ENCODE data around the gene RNF148. TPM values are rescaled to one million over a fixed set of nuclear protein-coding genes. Genes with fewer than 3 reads are reported as not detected.

Gene RNF148
- total and polyA plus RNA-seq, 2 of the 8 experiments (the other 6 are each of a cell fraction or from before 2014, with no cell fraction given): 0.27 to 0.45 TPM

DNA sequence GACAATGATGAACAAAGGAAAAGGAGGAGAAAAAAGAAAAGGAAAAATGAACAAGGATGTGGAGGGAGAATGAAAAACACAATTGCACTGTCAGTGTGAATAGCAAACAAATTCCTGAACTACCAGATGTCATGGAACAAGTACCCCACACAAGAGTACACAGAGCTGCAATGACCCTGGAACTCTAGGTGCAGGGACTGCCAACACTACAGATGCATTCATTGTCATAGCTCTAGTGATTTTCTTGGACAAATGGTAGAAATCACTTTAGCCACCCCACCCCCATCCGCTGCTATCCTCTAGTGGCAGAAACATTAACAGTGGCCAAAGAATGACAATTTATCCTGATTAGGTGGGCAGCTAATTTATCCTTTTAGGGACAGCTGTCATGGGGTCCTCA is 6.9 kb downstream of the RNF148 start (continued):
- TF ChIP-seq, protein P1, sequence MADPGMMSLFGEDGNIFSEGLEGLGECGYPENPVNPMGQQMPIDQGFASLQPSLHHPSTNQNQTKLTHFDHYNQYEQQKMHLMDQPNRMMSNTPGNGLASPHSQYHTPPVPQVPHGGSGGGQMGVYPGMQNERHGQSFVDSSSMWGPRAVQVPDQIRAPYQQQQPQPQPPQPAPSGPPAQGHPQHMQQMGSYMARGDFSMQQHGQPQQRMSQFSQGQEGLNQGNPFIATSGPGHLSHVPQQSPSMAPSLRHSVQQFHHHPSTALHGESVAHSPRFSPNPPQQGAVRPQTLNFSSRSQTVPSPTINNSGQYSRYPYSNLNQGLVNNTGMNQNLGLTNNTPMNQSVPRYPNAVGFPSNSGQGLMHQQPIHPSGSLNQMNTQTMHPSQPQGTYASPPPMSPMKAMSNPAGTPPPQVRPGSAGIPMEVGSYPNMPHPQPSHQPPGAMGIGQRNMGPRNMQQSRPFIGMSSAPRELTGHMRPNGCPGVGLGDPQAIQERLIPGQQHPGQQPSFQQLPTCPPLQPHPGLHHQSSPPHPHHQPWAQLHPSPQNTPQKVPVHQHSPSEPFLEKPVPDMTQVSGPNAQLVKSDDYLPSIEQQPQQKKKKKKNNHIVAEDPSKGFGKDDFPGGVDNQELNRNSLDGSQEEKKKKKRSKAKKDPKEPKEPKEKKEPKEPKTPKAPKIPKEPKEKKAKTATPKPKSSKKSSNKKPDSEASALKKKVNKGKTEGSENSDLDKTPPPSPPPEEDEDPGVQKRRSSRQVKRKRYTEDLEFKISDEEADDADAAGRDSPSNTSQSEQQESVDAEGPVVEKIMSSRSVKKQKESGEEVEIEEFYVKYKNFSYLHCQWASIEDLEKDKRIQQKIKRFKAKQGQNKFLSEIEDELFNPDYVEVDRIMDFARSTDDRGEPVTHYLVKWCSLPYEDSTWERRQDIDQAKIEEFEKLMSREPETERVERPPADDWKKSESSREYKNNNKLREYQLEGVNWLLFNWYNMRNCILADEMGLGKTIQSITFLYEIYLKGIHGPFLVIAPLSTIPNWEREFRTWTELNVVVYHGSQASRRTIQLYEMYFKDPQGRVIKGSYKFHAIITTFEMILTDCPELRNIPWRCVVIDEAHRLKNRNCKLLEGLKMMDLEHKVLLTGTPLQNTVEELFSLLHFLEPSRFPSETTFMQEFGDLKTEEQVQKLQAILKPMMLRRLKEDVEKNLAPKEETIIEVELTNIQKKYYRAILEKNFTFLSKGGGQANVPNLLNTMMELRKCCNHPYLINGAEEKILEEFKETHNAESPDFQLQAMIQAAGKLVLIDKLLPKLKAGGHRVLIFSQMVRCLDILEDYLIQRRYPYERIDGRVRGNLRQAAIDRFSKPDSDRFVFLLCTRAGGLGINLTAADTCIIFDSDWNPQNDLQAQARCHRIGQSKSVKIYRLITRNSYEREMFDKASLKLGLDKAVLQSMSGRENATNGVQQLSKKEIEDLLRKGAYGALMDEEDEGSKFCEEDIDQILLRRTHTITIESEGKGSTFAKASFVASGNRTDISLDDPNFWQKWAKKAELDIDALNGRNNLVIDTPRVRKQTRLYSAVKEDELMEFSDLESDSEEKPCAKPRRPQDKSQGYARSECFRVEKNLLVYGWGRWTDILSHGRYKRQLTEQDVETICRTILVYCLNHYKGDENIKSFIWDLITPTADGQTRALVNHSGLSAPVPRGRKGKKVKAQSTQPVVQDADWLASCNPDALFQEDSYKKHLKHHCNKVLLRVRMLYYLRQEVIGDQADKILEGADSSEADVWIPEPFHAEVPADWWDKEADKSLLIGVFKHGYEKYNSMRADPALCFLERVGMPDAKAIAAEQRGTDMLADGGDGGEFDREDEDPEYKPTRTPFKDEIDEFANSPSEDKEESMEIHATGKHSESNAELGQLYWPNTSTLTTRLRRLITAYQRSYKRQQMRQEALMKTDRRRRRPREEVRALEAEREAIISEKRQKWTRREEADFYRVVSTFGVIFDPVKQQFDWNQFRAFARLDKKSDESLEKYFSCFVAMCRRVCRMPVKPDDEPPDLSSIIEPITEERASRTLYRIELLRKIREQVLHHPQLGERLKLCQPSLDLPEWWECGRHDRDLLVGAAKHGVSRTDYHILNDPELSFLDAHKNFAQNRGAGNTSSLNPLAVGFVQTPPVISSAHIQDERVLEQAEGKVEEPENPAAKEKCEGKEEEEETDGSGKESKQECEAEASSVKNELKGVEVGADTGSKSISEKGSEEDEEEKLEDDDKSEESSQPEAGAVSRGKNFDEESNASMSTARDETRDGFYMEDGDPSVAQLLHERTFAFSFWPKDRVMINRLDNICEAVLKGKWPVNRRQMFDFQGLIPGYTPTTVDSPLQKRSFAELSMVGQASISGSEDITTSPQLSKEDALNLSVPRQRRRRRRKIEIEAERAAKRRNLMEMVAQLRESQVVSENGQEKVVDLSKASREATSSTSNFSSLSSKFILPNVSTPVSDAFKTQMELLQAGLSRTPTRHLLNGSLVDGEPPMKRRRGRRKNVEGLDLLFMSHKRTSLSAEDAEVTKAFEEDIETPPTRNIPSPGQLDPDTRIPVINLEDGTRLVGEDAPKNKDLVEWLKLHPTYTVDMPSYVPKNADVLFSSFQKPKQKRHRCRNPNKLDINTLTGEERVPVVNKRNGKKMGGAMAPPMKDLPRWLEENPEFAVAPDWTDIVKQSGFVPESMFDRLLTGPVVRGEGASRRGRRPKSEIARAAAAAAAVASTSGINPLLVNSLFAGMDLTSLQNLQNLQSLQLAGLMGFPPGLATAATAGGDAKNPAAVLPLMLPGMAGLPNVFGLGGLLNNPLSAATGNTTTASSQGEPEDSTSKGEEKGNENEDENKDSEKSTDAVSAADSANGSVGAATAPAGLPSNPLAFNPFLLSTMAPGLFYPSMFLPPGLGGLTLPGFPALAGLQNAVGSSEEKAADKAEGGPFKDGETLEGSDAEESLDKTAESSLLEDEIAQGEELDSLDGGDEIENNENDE (IDR thresholded peaks at IDR 0.05; ENCODE audit: insufficient replicate concordance, low read length): no peak
- TF ChIP-seq YY1 (IDR thresholded peaks at IDR 0.05; ENCODE audit: low read depth, low read length) (no peak), SRF (IDR thresholded peaks at IDR 0.05; ENCODE audit: low read depth, low read length) (no peak), CBX8 (IDR thresholded peaks at IDR 0.05; ENCODE audit: borderline replicate concordance, low read depth, low read length) (no peak), POLR2AphosphoS5 (IDR thresholded peaks at IDR 0.05; ENCODE audit: low read depth, low read length) (no peak), MAFK (IDR thresholded peaks at IDR 0.05; ENCODE audit: low read depth, low read length) (no peak), TEAD4 (IDR thresholded peaks at IDR 0.05; ENCODE audit: low read depth, low read length) (no peak), SAP30 (IDR thresholded peaks at IDR 0.05; ENCODE audit: insufficient read depth, insufficient replicate concordance, low read length) (no peak), KDM1A (IDR thresholded peaks at IDR 0.05; ENCODE audit: borderline replicate concordance, low read length) (no peak)

Data from H1 (cell line).